HG03378 (cell line): ENCODE data around the gene PNMA8A.
"Not testable (repeated sequence)": the region's sequence is repeated elsewhere in the genome, so short reads cannot be mapped to it uniquely, and the experiment has no call there.

Experiments
- ATAC-seq: cut with Tn5 transposase; IDR thresholded peaks from one replicate; pipeline ENCODE4 v1.9.1; 2021; ENCODE audit warnings: mild to moderate bottlenecking, moderate library complexity; ENCODE audit not compliant: unreplicated experiment

The PNMA8A gene

GRCh38 chr19:46470376-46470775, 987 bp downstream of the PNMA8A start:
- ATAC-seq = no peak

- ATAC-seq = no peak
These were observed 1.7 kb downstream of the PNMA8A start for GRCh38 chr19:46469541-46470185.

GRCh38 chr19:46466536-46467196, 4.7 kb downstream of the PNMA8A start:
- ATAC-seq = no peak

- ATAC-seq = no peak
These were observed 7.8 kb downstream of the PNMA8A start for GRCh38 chr19:46463516-46463915.

GRCh38 chr19:46461537-46461936, 9.8 kb downstream of the PNMA8A start:
- no peak for ATAC-seq

GRCh38 chr19:46460981-46461380, 10.4 kb downstream of the PNMA8A start:
- no peak for ATAC-seq

- ATAC-seq = no peak
These were observed 11.3 kb downstream of the PNMA8A start for GRCh38 chr19:46460055-46460454.

- no peak for ATAC-seq
These were observed 14.4 kb downstream of the PNMA8A start for GRCh38 chr19:46456930-46457329.

- no peak for ATAC-seq
These were observed 17.1 kb downstream of the PNMA8A start for GRCh38 chr19:46454244-46454643.

GRCh38 chr19:46453661-46454060, 17.7 kb downstream of the PNMA8A start:
- no peak for ATAC-seq

GRCh38 chr19:46452186-46452585, 19.2 kb downstream of the PNMA8A start:
- ATAC-seq = no peak

- no peak for ATAC-seq
These were observed 20.0 kb downstream of the PNMA8A start for GRCh38 chr19:46451352-46451751.

- no peak for ATAC-seq
These were observed 20.6 kb downstream of the PNMA8A start for GRCh38 chr19:46450737-46451136.

- ATAC-seq = no peak
These were observed 22.1 kb downstream of the PNMA8A start for GRCh38 chr19:46449228-46449627.

GRCh38 chr19:46448601-46449000, 22.8 kb downstream of the PNMA8A start:
- ATAC-seq = no peak

GRCh38 chr19:46447824-46448223, 23.5 kb downstream of the PNMA8A start:
- no peak for ATAC-seq

GRCh38 chr19:46447006-46447405, 24.4 kb downstream of the PNMA8A start:
- ATAC-seq = no peak

GRCh38 chr19:46446021-46446420, 25.3 kb downstream of the PNMA8A start:
- no peak for ATAC-seq

GRCh38 chr19:46442808-46443450, 28.4 kb downstream of the PNMA8A start:
- ATAC-seq = no peak

GRCh38 chr19:46441866-46442265, 29.5 kb downstream of the PNMA8A start:
- no peak for ATAC-seq

GRCh38 chr19:46435689-46436088, 35.7 kb downstream of the PNMA8A start:
- not testable (repeated sequence) for ATAC-seq

GRCh38 chr19:46435009-46435408, 36.4 kb downstream of the PNMA8A start:
- no peak for ATAC-seq
